K562 (cell line): ENCODE data around the gene IFNGR1. TPM values are rescaled to one million over a fixed set of nuclear protein-coding genes. Genes with fewer than 3 reads are reported as not detected.

ENCODE experiments used
- EP300 ChIP-seq: IDR thresholded peaks from 2 replicates; pipeline ENCODE4 v1.6.1; 2012; ENCODE audit warnings: low read length, improper control_type of control experiment
- FOXA1 ChIP-seq: fragments of 450-650 bp; IDR thresholded peaks from 2 replicates; pipeline ENCODE4 v1.6.1; 2016; ENCODE audit warnings: mild to moderate bottlenecking, borderline replicate concordance
- KLF13 ChIP-seq: fragments of 450-650 bp; IDR thresholded peaks from 2 replicates; pipeline ENCODE4 v1.6.1; 2016; ENCODE audit warnings: missing genetic modification characterization, low read depth, mild to moderate bottlenecking, missing compliant biosample characterization, moderate library complexity, borderline replicate concordance
- L3MBTL2 ChIP-seq: fragments of 450-650 bp; IDR thresholded peaks from 2 replicates; pipeline ENCODE4 v1.6.1; 2016; ENCODE audit warnings: mild to moderate bottlenecking, moderate library complexity
- MYC ChIP-seq, 2 experiments: fragments of 250-450 bp in 1 of 2; sonication (Bioruptor Pico) in 1 of 2; IDR thresholded peaks; 2 replicates each; pipeline versions ENCODE4 v1.5.1 to v1.6.1; 2012 to 2021; ENCODE audit warnings: low read depth in 2 of 2, borderline replicate concordance in 1 of 2, improper control_type of control experiment in 1 of 2, low read length in 1 of 2, mild to moderate bottlenecking in 1 of 2, moderate library complexity in 1 of 2
- NRF1 ChIP-seq, 2 experiments: fragments of 450-650 bp; IDR thresholded peaks in 1 of 2; conservative IDR thresholded peaks in 1 of 2; 2 replicates each; pipeline ENCODE4 v1.6.1; 2014; ENCODE audit warnings: mild to moderate bottlenecking in 2 of 2
- POLR2H ChIP-seq: IDR thresholded peaks from 2 replicates; pipeline ENCODE4 v1.6.1; 2016; ENCODE audit warnings: missing genetic modification characterization, low read depth, mild to moderate bottlenecking, control low read depth, missing compliant biosample characterization, moderate library complexity
- TCFL5 ChIP-seq: fragments of 250-450 bp; sonication (Bioruptor Pico); conservative IDR thresholded peaks from 2 replicates; pipeline ENCODE4 v1.6.1; 2021; ENCODE audit warnings: mild to moderate bottlenecking, moderate library complexity, matching md5 sums
- TEAD2 ChIP-seq: fragments of 450-650 bp; IDR thresholded peaks from 2 replicates; pipeline ENCODE4 v1.6.1; 2016; ENCODE audit warnings: missing genetic modification characterization, control low read depth, missing compliant biosample characterization
- TFE3 ChIP-seq: fragments of 450-650 bp; formaldehyde crosslinking; IDR thresholded peaks from 2 replicates; pipeline ENCODE4 v1.4.0; 2020; ENCODE audit warnings: mild to moderate bottlenecking, mixed read lengths
- ZNF140 ChIP-seq: fragments of 250-450 bp; sonication (Bioruptor Pico); IDR thresholded peaks from 2 replicates; pipeline ENCODE4 v1.8.0; 2021; ENCODE audit warnings: moderate library complexity, mild to moderate bottlenecking, inconsistent platforms
- ZNF263 ChIP-seq: sonication (generic); formaldehyde crosslinking; IDR thresholded peaks from 2 replicates; pipeline ENCODE4 v1.8.0; 2022; ENCODE audit warnings: mild to moderate bottlenecking, missing genetic modification reagents, borderline replicate concordance
- polyA plus RNA-seq, 8 experiments: library from polyadenylated mRNA; depleted of rRNA in 4 of 8; stranded (reverse) in 5 of 8; unstranded in 3 of 8; fragments of >200 nt; fragmentation: Nextera tagmentation in 2 of 8; fragmentation: Illumina TruSeq in 1 of 8; extraction: Ambion mirVana in 2 of 8; extraction: Trizol in 1 of 8; gene quantifications; 2 replicates each; pipeline versions ENCODE4 v1.2.1 to v1.2.3, GENCODE V29; 2011 to 2014; ENCODE audit warnings: inconsistent platforms in 1 of 8, missing spikeins in 1 of 8
- total RNA-seq, 7 experiments: library from RNA; depleted of rRNA in 6 of 7; stranded (reverse); fragments of >200 nt in 6 of 7; fragmentation: Illumina TruSeq in 2 of 7; extraction: Trizol in 2 of 7; gene quantifications; 2 replicates each; pipeline versions ENCODE4 v1.2.1 to v1.2.3, GENCODE V29; 2011 to 2021; ENCODE audit warnings: low replicate concordance in 1 of 7
- TF ChIP-seq, protein P1 (sequence below): fragments of 250-450 bp; sonication (Bioruptor Pico); IDR thresholded peaks from 2 replicates; pipeline ENCODE4 v1.5.0; 2020; ENCODE audit warnings: mild to moderate bottlenecking
- TF ChIP-seq, protein P2 (sequence below): fragments of 450-650 bp; IDR thresholded peaks from 2 replicates; pipeline ENCODE4 v1.6.1; 2018; ENCODE audit not compliant: partially characterized antibody
- TF ChIP-seq, protein P3 (sequence below): fragments of 250-450 bp; sonication (Bioruptor Pico); IDR thresholded peaks from 2 replicates; pipeline ENCODE4 v1.5.0; 2021; ENCODE audit warnings: mild to moderate bottlenecking, moderate library complexity
- TF ChIP-seq, protein P4 (sequence below): fragments of 450-650 bp; formaldehyde crosslinking; IDR thresholded peaks from 2 replicates; pipeline ENCODE4 v1.4.0; 2020; ENCODE audit warnings: mild to moderate bottlenecking, moderate library complexity

IFNGR1 gene
- total and polyA plus RNA-seq, 9 of the 15 experiments (the other 6 are each of a cell fraction or from before 2014, with no cell fraction given): 14.7 to 47.0 (median 26.7) TPM

GRCh38 chr6:137157601-137158000 lies 61.6 kb downstream of the IFNGR1 start (continued):
- TF ChIP-seq, protein P1, sequence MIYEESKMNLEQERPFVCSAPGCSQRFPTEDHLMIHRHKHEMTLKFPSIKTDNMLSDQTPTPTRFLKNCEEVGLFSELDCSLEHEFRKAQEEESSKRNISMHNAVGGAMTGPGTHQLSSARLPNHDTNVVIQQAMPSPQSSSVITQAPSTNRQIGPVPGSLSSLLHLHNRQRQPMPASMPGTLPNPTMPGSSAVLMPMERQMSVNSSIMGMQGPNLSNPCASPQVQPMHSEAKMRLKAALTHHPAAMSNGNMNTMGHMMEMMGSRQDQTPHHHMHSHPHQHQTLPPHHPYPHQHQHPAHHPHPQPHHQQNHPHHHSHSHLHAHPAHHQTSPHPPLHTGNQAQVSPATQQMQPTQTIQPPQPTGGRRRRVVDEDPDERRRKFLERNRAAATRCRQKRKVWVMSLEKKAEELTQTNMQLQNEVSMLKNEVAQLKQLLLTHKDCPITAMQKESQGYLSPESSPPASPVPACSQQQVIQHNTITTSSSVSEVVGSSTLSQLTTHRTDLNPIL (CRISPR knock-in tag): no peak
- TF ChIP-seq POLR2H (tag) (no peak), TEAD2 (tag) (no peak), TFE3 (CRISPR knock-in tag) (no peak), MYC (IDR thresholded peaks at IDR 0.05; ENCODE audit: low read depth, low read length) (0 out of 2 replicates have a peak, but pooled peaks have one; percentile 21), MYC (CRISPR knock-in tag; IDR thresholded peaks at IDR 0.05; ENCODE audit: borderline replicate concordance, low read depth) (no peak), NRF1 (conservative IDR thresholded peaks at IDR 0.05 in 1 of 2, IDR thresholded peaks at IDR 0.05 in 1 of 2) (no peak), EP300 (no peak), ZNF140 (CRISPR knock-in tag) (no peak), L3MBTL2 (peak; percentile 60; the same call in 1 of the 2 replicates), ZNF263 (CRISPR knock-in tag) (no peak), FOXA1 (no peak), KLF13 (tag) (no peak), TCFL5 (CRISPR knock-in tag) (no peak)
- TF ChIP-seq, protein P2, sequence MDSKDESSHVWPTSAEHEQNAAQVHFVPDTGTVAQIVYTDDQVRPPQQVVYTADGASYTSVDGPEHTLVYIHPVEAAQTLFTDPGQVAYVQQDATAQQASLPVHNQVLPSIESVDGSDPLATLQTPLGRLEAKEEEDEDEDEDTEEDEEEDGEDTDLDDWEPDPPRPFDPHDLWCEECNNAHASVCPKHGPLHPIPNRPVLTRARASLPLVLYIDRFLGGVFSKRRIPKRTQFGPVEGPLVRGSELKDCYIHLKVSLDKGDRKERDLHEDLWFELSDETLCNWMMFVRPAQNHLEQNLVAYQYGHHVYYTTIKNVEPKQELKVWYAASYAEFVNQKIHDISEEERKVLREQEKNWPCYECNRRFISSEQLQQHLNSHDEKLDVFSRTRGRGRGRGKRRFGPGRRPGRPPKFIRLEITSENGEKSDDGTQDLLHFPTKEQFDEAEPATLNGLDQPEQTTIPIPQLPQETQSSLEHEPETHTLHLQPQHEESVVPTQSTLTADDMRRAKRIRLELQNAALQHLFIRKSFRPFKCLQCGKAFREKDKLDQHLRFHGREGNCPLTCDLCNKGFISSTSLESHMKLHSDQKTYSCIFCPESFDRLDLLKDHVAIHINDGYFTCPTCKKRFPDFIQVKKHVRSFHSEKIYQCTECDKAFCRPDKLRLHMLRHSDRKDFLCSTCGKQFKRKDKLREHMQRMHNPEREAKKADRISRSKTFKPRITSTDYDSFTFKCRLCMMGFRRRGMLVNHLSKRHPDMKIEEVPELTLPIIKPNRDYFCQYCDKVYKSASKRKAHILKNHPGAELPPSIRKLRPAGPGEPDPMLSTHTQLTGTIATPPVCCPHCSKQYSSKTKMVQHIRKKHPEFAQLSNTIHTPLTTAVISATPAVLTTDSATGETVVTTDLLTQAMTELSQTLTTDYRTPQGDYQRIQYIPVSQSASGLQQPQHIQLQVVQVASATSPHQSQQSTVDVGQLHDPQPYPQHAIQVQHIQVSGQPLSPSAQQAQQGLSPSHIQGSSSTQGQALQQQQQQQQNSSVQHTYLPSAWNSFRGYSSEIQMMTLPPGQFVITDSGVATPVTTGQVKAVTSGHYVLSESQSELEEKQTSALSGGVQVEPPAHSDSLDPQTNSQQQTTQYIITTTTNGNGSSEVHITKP: peak; percentile 28
- TF ChIP-seq, protein P3, sequence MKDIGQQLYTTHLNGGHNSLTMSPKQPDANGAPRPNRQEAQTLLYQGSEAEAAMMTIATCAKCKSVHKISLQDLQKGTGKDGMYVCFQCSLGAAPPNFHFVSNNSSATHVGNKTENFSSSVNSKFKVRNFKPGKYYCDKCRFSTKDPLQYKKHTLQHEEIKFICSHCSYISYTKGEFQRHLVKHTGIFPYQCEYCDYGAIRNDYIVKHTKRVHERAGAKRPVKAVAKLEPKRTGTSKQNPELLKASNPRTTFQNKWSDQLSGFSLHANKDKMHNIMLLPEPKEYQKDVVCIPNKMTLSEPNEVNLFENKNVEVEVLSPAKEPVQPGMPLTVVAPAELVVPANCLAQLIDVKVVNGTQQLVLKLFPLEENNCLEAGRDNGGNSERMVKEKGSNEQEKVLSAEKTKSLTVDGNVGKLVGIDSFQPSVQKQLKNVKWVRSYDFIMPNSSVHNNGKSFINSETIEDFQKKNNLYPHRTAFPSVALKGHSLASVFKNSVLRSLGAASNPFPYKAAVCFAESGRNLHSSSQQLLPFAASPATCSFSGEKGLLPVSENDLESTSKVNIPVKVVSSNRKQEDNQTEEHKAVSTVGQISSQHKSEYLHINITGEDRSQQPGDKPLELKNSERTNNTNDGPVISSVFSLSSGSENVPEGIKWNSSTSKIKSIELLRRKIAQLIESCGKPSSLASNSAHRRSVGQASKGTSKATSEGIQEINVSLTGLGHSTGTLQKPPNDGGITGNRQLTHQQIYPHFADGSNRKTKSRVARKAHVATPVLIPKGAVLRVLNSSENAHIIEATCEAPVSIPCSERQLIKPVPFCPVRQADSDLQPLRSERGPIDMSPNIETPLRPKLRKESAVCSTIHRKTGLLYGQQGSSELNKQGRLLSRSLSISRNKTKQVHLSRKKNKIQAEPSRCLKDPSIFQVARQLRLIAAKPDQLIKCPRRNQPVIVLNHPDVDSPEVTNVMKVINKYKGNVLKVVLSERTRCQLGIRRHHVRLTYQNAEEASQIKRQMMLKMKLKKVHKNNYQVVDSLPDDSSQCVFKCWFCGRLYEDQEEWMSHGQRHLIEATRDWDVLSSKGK (CRISPR knock-in tag): no peak
- TF ChIP-seq, protein P4, sequence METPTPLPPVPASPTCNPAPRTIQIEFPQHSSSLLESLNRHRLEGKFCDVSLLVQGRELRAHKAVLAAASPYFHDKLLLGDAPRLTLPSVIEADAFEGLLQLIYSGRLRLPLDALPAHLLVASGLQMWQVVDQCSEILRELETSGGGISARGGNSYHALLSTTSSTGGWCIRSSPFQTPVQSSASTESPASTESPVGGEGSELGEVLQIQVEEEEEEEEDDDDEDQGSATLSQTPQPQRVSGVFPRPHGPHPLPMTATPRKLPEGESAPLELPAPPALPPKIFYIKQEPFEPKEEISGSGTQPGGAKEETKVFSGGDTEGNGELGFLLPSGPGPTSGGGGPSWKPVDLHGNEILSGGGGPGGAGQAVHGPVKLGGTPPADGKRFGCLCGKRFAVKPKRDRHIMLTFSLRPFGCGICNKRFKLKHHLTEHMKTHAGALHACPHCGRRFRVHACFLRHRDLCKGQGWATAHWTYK (CRISPR knock-in tag): no peak
